PC-3 (cell line): Measurements from ENCODE around the gene SLC6A18. TPM values are rescaled to one million over a fixed set of nuclear protein-coding genes. Genes with fewer than 3 reads are reported as not detected.

ENCODE experiments used
- ATAC-seq: fragments of 200-7000 bp; cut with Tn5 transposase; 2 replicates; pipeline ENCODE4 v1.9.1; 2020; ENCODE audit warnings: mild to moderate bottlenecking, moderate library complexity
- BruUV-seq: library from RNA; stranded (reverse); fragments of 400-500 nt; replicated peaks from 2 replicates; lab custom pipeline; 2021; lab: Mats Ljungman, UMichigan
- CTCF ChIA-PET: fragments of 300-600 bp; sonication (Branson Sonifier 250); formaldehyde crosslinking; loops from one replicate; lab custom pipeline; 2022; ENCODE audit warnings: antibody characterized with exemption; lab: Charles Lee
- POLR2A ChIA-PET: fragments of 300-600 bp; sonication (Branson Sonifier 250); formaldehyde crosslinking; loops from one replicate; lab custom pipeline; 2022; ENCODE audit warnings: antibody characterized with exemption; ENCODE audit not compliant: unreplicated experiment; lab: Charles Lee
- DNase-seq: peaks from one replicate; pipeline ENCODE4 v3.0.0-alpha.2; 2015
- H2AFZ ChIP-seq: fragments of 300-600 bp; sonication (generic); 2 replicates; pipeline ENCODE4 v1.6.0; 2016; ENCODE audit warnings: antibody characterized with exemption, low read length
- H3F3A ChIP-seq: fragments of 300-600 bp; sonication (generic); one replicate; pipeline ENCODE4 v1.6.0; 2017; ENCODE audit warnings: antibody characterized with exemption, low read length, control low read depth, mild to moderate bottlenecking; ENCODE audit not compliant: unreplicated experiment
- H3K27ac ChIP-seq: fragments of 300-600 bp; sonication (generic); 2 replicates; pipeline ENCODE4 v1.5.1; 2016; ENCODE audit warnings: mild to moderate bottlenecking, low read length
- H3K27me3 ChIP-seq: fragments of 300-600 bp; sonication (generic); 2 replicates; pipeline ENCODE4 v1.6.1; 2016; ENCODE audit warnings: low read length, mixed read lengths
- H3K36me3 ChIP-seq: fragments of 300-600 bp; sonication (generic); 2 replicates; pipeline ENCODE4 v1.6.1; 2016; ENCODE audit warnings: low read depth, mixed run types, low read length, mixed read lengths
- H3K4me1 ChIP-seq: fragments of 300-600 bp; sonication (generic); 2 replicates; pipeline ENCODE4 v1.5.1; 2016; ENCODE audit warnings: low read length; ENCODE audit not compliant: insufficient read depth
- H3K4me2 ChIP-seq: fragments of 300-600 bp; sonication (generic); 2 replicates; pipeline ENCODE4 v1.6.0; 2016; ENCODE audit warnings: low read length
- H3K4me3 ChIP-seq: fragments of 300-600 bp; sonication (generic); 2 replicates; pipeline ENCODE4 v1.5.1; 2016; ENCODE audit warnings: mild to moderate bottlenecking, low read length, mixed read lengths
- H3K79me2 ChIP-seq: fragments of 300-600 bp; sonication (generic); 2 replicates; pipeline ENCODE4 v1.6.1; 2017; ENCODE audit warnings: low read length, mixed read lengths
- H3K9ac ChIP-seq: fragments of 300-600 bp; sonication (generic); 2 replicates; pipeline ENCODE4 v1.6.0; 2016; ENCODE audit warnings: mild to moderate bottlenecking, low read length
- H3K9me2 ChIP-seq: fragments of 300-600 bp; sonication (generic); replicated peaks from 2 replicates; pipeline ENCODE4 v1.6.1; 2016; ENCODE audit warnings: mixed run types, low read length, mixed read lengths
- H3K9me3 ChIP-seq: fragments of 300-600 bp; sonication (generic); 2 replicates; pipeline ENCODE4 v1.6.1; 2016; ENCODE audit warnings: low read length, mixed read lengths
- H4K20me1 ChIP-seq: fragments of 300-600 bp; sonication (generic); 2 replicates; pipeline ENCODE4 v1.6.1; 2016; ENCODE audit warnings: low read length, mixed read lengths
- CTCF ChIP-seq: fragments of 300-600 bp; sonication (generic); conservative IDR thresholded peaks from 2 replicates; pipeline ENCODE4 v1.5.1; 2017; ENCODE audit warnings: antibody characterized with exemption, low read depth, mild to moderate bottlenecking, low read length
- EZH2 ChIP-seq: fragments of 300-600 bp; sonication (generic); IDR thresholded peaks from one replicate; pipeline ENCODE4 v1.6.1; 2017; ENCODE audit warnings: antibody characterized with exemption, mild to moderate bottlenecking, low read length; ENCODE audit not compliant: unreplicated experiment
- EZH2phosphoT487 ChIP-seq: fragments of 300-600 bp; sonication (generic); IDR thresholded peaks from 2 replicates; pipeline ENCODE4 v1.6.1; 2018; ENCODE audit warnings: mild to moderate bottlenecking, antibody characterized with exemption, low read length, borderline replicate concordance
- intact Hi-C: fragments of 100-400 bp; cut with micrococcal nuclease; formaldehyde crosslinking; loops from 2 replicates; pipeline ENCODE4 v1.9.0; 2023
- total RNA-seq: library from RNA; depleted of rRNA; stranded (reverse); fragments of >200 nt; gene quantifications from 2 replicates; pipeline ENCODE4 v1.2.3, GENCODE V29; 2014

Gene SLC6A18
- total RNA-seq, 1 experiment from 2014 or later: not detected

- no peaks in the 10 kb centered on the region for H3K9me2 ChIP-seq
- ATAC-seq (no peak), DNase-seq (no peak)
- ChIA-PET POLR2A (interaction anchor here (0.6 kb wide), 1 partner anchor 24 kb away, joined by 4 read pairs; no protein-coding TSS in a partner anchor), CTCF (no interaction called here)
- no peak for TF ChIP-seq EZH2
- TF ChIP-seq EZH2phosphoT487: no peak
- TF ChIP-seq CTCF: no peak
- H3K4me1 ChIP-seq: no peaks in the 10 kb centered on the region
- H3F3A ChIP-seq: no peaks in the 10 kb centered on the region
- no peaks in the 10 kb centered on the region for H3K36me3 ChIP-seq
- H4K20me1 ChIP-seq: no peaks in the 10 kb centered on the region
- H3K27ac ChIP-seq: no peak overlapping the region
- intact Hi-C loops: no loop called here
- H2AFZ ChIP-seq: no peak overlapping the region
- H3K9me3 ChIP-seq: no peaks in the 10 kb centered on the region
- H3K4me2 ChIP-seq: no peak overlapping the region
- no peaks in the 10 kb centered on the region for H3K79me2 ChIP-seq
- no TSS peak for BruUV-seq
- H3K27me3 ChIP-seq: peaks cover 33% of the 10 kb centered on the region
- no peak overlapping the region for H3K4me3 ChIP-seq
- H3K9ac ChIP-seq: no peak overlapping the region
These were observed 27.1 kb upstream of the SLC6A18 start for GRCh38 chr5:1197876-1198666.

GRCh38 chr5:1199340-1199648 is 25.9 kb upstream of the SLC6A18 start:
- H3K9ac ChIP-seq: no peak overlapping the region
- peaks cover 33% of the 10 kb centered on the region for H3K27me3 ChIP-seq

More at GRCh38 chr5:1199340-1199648, 25.9 kb upstream of the SLC6A18 start:
- intact Hi-C loops: no loop called here
- DNase-seq (no peak), ATAC-seq (no peak)
- Histone ChIP-seq H3K9me2 (no peaks in the 10 kb centered on the region), H3K27ac (no peak overlapping the region), H4K20me1 (no peaks in the 10 kb centered on the region), H3K36me3 (no peaks in the 10 kb centered on the region), H2AFZ (no peak overlapping the region), H3K4me1 (no peaks in the 10 kb centered on the region), H3K9me3 (no peaks in the 10 kb centered on the region), H3K4me3 (no peak overlapping the region), H3K79me2 (no peaks in the 10 kb centered on the region), H3K4me2 (no peak overlapping the region), H3F3A (no peaks in the 10 kb centered on the region)
- TF ChIP-seq EZH2phosphoT487: no peak
- no peak for TF ChIP-seq EZH2
- no peak for TF ChIP-seq CTCF
- BruUV-seq: no TSS peak
- ChIA-PET POLR2A (no interaction called here), CTCF (no interaction called here)
